Mononuclear cell (primary cell): Measurements from ENCODE around the gene AUTS2. TPM values are rescaled to one million over a fixed set of nuclear protein-coding genes. Genes with fewer than 3 reads are reported as not detected.

Source experiments
- H3K27me3 ChIP-seq: 2 replicates; pipeline ENCODE4 v1.6.0; 2011; ENCODE audit warnings: low read length, control low read depth; ENCODE audit not compliant: insufficient read depth
- H3K4me1 ChIP-seq: 2 replicates; pipeline ENCODE4 v1.5.1; 2011; ENCODE audit warnings: mild to moderate bottlenecking, low read length, control low read depth; ENCODE audit not compliant: insufficient read depth
- H3K4me3 ChIP-seq: 2 replicates; pipeline ENCODE4 v1.5.1; 2011; ENCODE audit warnings: mild to moderate bottlenecking, low read length, moderate library complexity
- H3K9me3 ChIP-seq: 2 replicates; pipeline ENCODE4 v1.5.1; 2011; ENCODE audit warnings: low read depth, mild to moderate bottlenecking, control low read depth, low read length
- total RNA-seq: library from RNA; depleted of rRNA; stranded (reverse); fragments of >200 nt; gene quantifications from one replicate; pipeline ENCODE4 v1.2.3, GENCODE V29; 2012

AUTS2 gene
- total RNA-seq, 1 donor, result 16.5 TPM

GRCh38 chr7:69858471-69858870, 260.2 kb downstream of the AUTS2 start:
- H3K27me3 ChIP-seq, result no peaks in the 10 kb centered on the region
- H3K4me3 ChIP-seq, result no peak overlapping the region
- no peaks in the 10 kb centered on the region for H3K4me1 ChIP-seq
- no peaks in the 10 kb centered on the region for H3K9me3 ChIP-seq

- H3K4me1 ChIP-seq, result no peaks in the 10 kb centered on the region
- H3K27me3 ChIP-seq, result no peaks in the 10 kb centered on the region
- H3K4me3 ChIP-seq, result no peak overlapping the region
- H3K9me3 ChIP-seq, result no peaks in the 10 kb centered on the region
Observed at GRCh38 chr7:69859342-69859741, 261.1 kb downstream of the AUTS2 start.

DNA sequence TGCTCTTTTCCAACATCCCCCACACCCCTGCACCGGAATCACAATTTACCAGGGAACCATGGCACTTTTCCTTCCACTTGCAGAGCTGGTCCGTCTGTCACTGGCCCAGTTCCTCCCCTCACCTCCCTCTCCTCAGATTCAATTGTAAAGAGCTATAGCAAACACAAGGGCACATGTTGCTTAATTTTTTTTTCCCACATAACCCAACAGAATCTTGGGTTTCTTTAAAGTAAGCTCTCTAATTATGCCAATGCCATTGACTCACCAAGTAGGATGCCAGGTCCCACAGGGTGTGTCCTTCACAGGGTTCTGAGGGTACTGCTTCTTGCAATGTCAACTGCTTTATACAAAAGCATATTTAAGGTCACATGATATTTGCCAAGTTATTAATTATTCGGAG, 262.2 kb downstream of the AUTS2 start:
- no peak overlapping the region for H3K4me3 ChIP-seq
- H3K9me3 ChIP-seq, result no peaks in the 10 kb centered on the region
- H3K27me3 ChIP-seq, result no peaks in the 10 kb centered on the region
- no peaks in the 10 kb centered on the region for H3K4me1 ChIP-seq

DNA sequence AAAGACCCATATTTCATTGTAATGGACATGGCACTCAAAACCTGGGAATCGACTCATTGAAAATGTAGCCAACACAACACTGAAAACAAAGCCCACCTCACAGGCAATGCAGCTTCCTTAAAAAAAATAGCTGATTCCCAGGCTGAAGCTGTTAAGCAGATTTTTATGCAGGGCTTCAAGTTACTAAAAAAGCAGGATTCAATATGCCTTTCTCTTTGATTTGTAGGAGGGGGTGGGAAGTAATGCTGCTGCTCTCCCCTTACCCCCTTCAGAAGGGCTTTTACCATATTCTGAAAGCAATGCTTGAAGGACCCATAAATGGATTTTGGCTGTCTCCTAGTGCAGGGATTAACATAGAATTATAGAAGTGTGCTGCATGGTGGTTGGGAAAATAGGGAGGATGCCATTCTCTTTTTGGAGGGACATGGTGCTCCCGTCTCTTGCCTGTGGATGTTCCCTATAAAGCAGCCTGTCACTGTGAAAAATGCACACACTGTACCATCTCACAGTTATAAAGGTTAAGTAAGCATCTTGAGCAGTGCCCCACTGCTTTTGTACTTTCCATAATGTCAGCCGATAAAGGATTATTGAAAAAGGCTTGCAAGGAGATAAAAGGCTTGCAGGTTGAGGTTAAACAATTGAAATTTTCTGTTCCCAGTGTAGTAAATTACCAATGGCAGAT, 262.8 kb downstream of the AUTS2 start:
- H3K4me3 ChIP-seq, result no peak overlapping the region
- no peaks in the 10 kb centered on the region for H3K4me1 ChIP-seq
- no peaks in the 10 kb centered on the region for H3K9me3 ChIP-seq
- H3K27me3 ChIP-seq, result no peaks in the 10 kb centered on the region

DNA sequence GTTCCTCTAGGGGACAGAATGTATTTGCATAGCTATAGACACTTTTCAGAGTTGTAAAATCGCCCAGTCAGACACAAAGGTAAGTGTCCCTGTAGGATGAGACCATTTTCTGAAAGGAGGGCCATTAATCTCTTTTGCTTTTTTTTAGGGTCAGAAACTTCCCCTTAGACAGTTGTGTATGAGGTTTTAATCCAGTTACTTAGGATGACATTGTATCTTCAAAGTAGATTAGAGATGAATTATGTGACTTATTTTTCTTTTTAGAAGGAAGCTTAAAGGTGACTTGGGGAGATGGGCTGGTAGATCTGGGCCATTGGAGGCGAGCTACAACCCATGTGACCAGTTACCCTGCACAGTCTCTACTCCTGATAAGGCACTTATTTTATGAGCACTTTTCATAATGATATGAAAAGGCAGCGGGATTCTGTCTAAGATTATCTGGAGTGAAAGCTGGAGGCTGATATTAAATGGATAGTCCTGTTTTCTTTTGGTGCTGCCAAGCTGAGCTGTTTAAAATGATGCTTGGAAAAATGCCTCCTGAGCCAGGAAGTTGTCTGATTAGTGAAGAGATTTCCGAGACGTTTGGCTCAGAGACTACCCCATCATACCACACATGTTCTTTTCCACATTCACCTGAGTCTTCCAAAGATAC, 264.3 kb downstream of the AUTS2 start:
- H3K27me3 ChIP-seq, result no peaks in the 10 kb centered on the region
- H3K4me1 ChIP-seq, result no peaks in the 10 kb centered on the region
- H3K4me3 ChIP-seq, result no peak overlapping the region
- no peaks in the 10 kb centered on the region for H3K9me3 ChIP-seq

DNA sequence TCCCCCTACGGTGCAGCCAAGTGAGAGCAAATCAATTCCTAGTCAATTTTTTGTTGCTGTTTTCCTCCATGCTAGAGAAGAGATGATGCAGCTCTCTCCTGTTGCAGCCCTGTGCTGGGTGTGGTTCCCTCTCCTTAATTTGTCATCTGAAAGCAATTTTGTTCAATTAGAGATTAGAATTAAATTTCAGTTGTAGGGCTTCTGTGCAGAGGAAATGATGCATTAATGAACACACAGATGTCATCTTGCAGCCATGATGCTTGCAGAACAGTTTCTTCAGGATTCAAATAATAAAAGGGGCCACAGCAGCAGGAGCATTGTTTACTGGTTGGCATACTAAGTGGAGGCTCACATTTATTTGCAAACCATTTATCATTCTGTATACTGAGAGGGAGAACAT, 266.0 kb downstream of the AUTS2 start:
- Histone ChIP-seq H3K4me3 (no peak overlapping the region), H3K27me3 (no peaks in the 10 kb centered on the region), H3K9me3 (no peaks in the 10 kb centered on the region), H3K4me1 (no peaks in the 10 kb centered on the region)

DNA sequence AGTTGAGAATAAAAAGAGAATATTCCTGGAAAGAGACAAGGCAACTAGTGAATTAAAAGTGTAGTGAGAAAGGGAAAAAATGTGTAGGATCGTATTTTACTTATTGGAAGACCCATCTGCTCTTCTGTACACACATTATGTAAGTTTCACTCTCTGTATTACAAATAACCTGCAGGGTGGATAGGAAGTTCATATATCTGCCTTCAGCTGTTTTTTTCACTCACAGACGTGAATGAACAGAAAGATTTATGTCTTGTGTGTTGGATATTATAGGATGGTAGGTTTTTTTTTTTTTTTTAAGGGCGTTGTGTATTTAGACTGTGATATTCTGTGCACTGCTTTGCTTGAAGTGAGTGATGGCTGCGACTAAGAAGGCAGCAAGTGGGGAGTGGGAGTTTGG, 266.5 kb downstream of the AUTS2 start:
- H3K4me3 ChIP-seq, result no peak overlapping the region
- H3K27me3 ChIP-seq, result no peaks in the 10 kb centered on the region
- no peaks in the 10 kb centered on the region for H3K4me1 ChIP-seq
- H3K9me3 ChIP-seq, result no peaks in the 10 kb centered on the region

- H3K27me3 ChIP-seq, result no peaks in the 10 kb centered on the region
- H3K4me3 ChIP-seq, result no peak overlapping the region
- H3K9me3 ChIP-seq, result no peaks in the 10 kb centered on the region
- H3K4me1 ChIP-seq, result peaks cover 2% of the 10 kb centered on the region
Observed at GRCh38 chr7:69868921-69869320, 270.6 kb downstream of the AUTS2 start.

DNA sequence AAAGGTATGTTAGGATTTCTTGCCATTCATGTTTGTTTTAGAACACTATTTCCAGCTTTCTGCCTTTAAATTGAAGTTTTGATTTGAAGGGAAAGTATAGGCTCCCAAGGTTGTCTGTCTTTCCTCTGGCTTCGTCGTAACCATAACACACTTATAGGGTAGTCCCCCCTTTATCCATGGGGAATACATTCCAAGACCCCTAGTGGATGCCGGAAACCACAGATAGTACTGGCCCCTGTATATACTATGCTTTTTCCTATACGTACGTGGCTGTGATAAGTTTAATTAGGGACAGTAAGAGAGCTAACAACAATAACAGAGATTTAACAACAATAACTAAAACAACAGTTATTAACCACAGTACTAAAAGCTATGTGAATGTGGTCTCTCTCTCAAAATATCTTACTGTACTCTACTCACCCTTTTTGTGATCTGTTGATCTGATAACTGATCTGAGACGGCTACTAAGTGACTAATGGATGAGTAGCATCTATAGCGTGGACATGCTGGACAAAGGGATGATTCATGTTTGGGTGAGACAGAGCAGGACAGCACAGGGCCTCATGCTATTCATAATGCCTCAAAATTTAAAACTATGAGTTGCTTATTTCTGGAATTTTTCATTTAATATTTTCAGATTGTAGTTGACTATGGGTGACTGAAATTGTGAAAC, 273.1 kb downstream of the AUTS2 start:
- Histone ChIP-seq H3K4me1 (peaks cover 2% of the 10 kb centered on the region), H3K4me3 (no peak overlapping the region), H3K9me3 (no peaks in the 10 kb centered on the region), H3K27me3 (no peaks in the 10 kb centered on the region)

DNA sequence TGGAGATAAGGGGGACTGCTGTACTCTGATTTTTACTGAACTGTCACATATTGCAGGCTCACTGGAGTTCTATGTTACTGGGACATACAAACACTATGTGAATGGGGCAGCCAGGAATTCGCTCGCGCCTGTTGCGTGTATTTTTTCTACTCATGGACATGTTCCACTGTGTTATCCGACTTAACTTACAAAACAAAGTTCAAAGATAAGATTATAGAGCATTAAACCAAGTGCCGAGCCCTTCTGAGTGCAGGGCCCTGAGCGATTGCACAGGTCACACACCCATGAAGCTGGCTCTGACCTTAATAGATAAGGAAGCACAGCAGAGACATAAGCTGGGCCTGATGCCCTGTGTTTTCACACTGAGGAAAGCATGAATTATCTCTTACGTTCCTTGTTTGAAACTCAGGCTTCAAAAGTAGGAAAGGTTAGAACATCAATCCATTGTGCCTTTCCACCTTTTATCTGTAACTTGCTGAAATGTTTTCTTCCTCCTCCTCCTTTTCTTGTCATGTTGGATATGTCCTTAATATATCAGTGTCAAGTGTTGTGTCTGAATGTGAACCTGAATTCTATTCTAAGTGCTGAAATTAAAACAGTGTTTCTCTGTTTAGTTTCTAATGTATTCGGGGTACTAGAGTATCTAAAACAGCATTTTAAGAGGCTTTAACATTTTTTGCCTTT, 273.8 kb downstream of the AUTS2 start:
- H3K27me3 ChIP-seq, result no peaks in the 10 kb centered on the region
- H3K4me3 ChIP-seq, result no peak overlapping the region
- no peaks in the 10 kb centered on the region for H3K9me3 ChIP-seq
- H3K4me1 ChIP-seq, result peaks cover 2% of the 10 kb centered on the region

- H3K4me3 ChIP-seq, result no peak overlapping the region
- no peaks in the 10 kb centered on the region for H3K27me3 ChIP-seq
- no peaks in the 10 kb centered on the region for H3K9me3 ChIP-seq
- peaks cover 2% of the 10 kb centered on the region for H3K4me1 ChIP-seq
Observed at GRCh38 chr7:69873512-69873911, 275.2 kb downstream of the AUTS2 start.

DNA sequence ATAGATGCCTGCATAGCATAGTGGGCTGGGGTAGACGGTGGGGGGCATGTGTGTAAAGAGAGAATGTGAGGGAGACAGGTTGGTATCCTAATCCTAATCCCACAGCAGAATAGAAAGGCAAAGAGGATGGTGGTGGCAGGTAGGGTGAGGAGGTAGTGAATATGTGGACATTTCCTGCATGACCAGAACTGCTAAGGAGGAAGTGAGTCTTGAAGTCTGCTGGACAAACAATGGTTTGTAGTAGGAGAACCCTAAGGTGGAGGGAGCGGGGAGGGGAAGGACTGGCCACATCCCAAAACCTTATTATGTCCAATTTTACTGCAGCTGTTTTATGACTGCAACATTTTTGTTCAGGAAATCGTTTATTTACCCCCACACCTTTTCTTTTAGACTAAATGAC, 279.7 kb downstream of the AUTS2 start:
- peaks cover 2% of the 10 kb centered on the region for H3K4me1 ChIP-seq
- H3K27me3 ChIP-seq, result no peaks in the 10 kb centered on the region
- H3K4me3 ChIP-seq, result no peak overlapping the region
- H3K9me3 ChIP-seq, result no peaks in the 10 kb centered on the region

DNA sequence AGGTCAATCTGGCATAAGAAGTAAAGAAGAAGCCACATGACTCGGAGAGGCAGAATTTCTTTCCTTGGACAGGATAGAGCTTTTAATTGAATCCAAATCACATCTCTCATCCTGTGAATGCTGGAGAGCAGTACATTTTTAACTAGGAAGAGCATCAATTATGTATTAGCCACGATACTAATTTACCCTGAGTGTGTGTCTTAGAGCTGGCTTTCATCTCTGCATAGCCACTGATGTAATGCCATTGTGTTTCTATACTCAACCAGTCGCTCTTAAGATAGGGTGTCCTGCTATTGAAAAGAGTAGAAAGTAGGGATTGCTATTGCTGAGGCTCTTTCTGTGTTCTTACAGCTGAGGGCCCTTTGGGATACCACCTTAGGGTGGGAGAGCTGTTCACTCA, 280.3 kb downstream of the AUTS2 start:
- Histone ChIP-seq H3K9me3 (no peaks in the 10 kb centered on the region), H3K4me3 (no peak overlapping the region), H3K27me3 (no peaks in the 10 kb centered on the region), H3K4me1 (no peaks in the 10 kb centered on the region)

DNA sequence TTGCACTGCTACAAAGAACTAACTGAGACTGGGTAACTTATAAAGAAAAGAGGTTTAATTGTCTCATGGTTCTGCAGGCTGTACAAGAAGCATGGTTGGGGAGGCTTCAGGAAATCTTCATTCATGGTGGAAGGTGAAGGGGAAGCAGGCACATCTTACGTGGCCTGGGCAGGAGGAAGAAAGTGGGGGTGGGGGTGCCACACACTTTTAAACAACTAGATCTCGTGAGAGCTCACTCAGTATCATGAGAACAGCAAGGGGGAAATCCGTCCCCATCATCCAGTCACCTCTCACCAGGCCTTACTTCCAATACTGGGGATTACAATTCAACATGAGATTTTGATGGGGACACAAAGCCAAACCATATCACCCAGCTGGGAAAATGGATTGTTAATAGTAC, 281.7 kb downstream of the AUTS2 start:
- Histone ChIP-seq H3K9me3 (no peaks in the 10 kb centered on the region), H3K27me3 (no peaks in the 10 kb centered on the region), H3K4me1 (no peaks in the 10 kb centered on the region), H3K4me3 (no peak overlapping the region)

DNA sequence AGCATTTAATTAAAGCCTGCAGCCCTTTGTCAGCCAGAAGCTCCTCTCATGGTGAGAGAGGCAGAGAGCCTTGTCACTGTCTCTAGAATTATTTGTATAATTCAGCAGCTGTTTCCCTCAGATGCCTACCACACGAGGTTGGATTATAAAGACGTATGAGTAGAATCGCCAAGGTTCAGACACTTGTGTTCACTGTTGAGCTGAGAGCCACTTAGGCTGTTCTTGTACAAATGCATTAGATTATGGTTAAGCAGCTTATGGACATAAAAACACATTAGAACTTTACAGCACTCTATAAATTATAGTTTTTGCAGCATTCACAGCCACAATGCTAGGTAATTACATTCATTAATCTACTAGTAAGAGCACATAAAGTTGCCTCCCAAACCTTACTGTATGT, 282.6 kb downstream of the AUTS2 start:
- Histone ChIP-seq H3K4me1 (no peaks in the 10 kb centered on the region), H3K4me3 (no peak overlapping the region), H3K27me3 (no peaks in the 10 kb centered on the region), H3K9me3 (no peaks in the 10 kb centered on the region)
